ENCODE measurements around the gene SUGCT.

SUGCT gene

GRCh38 chr7:40299097-40299496, 164.3 kb downstream of the SUGCT start:
- Histone ChIP-seq H3K36me3 (replicated peaks) (no peaks in the 10 kb centered on the region), H3K27ac (peak overlapping the region; percentile 98), H3K4me3 (ENCODE audit: low read depth, low read length) (no peak overlapping the region), H3K27me3 (replicated peaks) (no peaks in the 10 kb centered on the region)
- TF ChIP-seq, protein P1, sequence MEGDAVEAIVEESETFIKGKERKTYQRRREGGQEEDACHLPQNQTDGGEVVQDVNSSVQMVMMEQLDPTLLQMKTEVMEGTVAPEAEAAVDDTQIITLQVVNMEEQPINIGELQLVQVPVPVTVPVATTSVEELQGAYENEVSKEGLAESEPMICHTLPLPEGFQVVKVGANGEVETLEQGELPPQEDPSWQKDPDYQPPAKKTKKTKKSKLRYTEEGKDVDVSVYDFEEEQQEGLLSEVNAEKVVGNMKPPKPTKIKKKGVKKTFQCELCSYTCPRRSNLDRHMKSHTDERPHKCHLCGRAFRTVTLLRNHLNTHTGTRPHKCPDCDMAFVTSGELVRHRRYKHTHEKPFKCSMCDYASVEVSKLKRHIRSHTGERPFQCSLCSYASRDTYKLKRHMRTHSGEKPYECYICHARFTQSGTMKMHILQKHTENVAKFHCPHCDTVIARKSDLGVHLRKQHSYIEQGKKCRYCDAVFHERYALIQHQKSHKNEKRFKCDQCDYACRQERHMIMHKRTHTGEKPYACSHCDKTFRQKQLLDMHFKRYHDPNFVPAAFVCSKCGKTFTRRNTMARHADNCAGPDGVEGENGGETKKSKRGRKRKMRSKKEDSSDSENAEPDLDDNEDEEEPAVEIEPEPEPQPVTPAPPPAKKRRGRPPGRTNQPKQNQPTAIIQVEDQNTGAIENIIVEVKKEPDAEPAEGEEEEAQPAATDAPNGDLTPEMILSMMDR (IDR thresholded peaks at IDR 0.05; ENCODE audit: low read depth, low read length, missing control alignments): no peak
- peak; percentile 90 for DNase-seq
- in situ Hi-C loops (cut with HindIII; ENCODE audit: low pct_ligation_motif_present, low sequenced_read_pairs): no loop called here

GRCh38 chr7:40300146-40300670, 165.4 kb downstream of the SUGCT start:
- no peak for DNase-seq
- in situ Hi-C loops (cut with HindIII; ENCODE audit: low pct_ligation_motif_present, low sequenced_read_pairs): no loop called here
- Histone ChIP-seq H3K27me3 (replicated peaks) (no peaks in the 10 kb centered on the region), H3K36me3 (replicated peaks) (no peaks in the 10 kb centered on the region), H3K27ac (peak overlapping the region; percentile 98), H3K4me3 (ENCODE audit: low read depth, low read length) (no peak overlapping the region)
- TF ChIP-seq, protein P1 (IDR thresholded peaks at IDR 0.05; ENCODE audit: low read depth, low read length, missing control alignments): no peak

- in situ Hi-C loops (cut with HindIII; ENCODE audit: low pct_ligation_motif_present, low sequenced_read_pairs): no loop called here
- H3K27ac ChIP-seq: peak overlapping the region; percentile 98
- H3K36me3 ChIP-seq (replicated peaks): no peaks in the 10 kb centered on the region
- TF ChIP-seq, protein P1 (IDR thresholded peaks at IDR 0.05; ENCODE audit: low read depth, low read length, missing control alignments): no peak
- no peak overlapping the region for H3K4me3 ChIP-seq (ENCODE audit: low read depth, low read length)
- peak; percentile 66 for DNase-seq
- no peaks in the 10 kb centered on the region for H3K27me3 ChIP-seq (replicated peaks)
These were observed 166.8 kb downstream of the SUGCT start for GRCh38 chr7:40301486-40302068.

DNA sequence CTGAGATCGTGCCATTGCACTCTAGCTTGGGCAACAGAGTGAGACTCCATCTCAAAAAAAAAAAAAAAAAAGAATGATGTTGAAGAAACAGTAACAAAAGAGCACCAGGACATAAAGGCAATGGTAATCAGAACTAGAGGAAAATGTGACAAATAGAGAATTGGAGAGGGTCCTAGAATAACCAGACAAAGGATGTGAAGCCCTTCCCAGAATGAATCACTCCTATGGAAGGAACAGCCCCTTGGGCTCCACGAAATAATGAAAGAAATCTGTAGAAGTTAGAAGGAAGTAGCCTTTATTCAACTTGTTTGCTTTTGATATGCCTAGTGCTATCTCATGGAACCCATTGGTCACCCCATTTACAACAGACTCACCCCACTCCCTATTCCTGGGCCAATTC, 169.2 kb downstream of the SUGCT start:
- in situ Hi-C loops (cut with HindIII; ENCODE audit: low pct_ligation_motif_present, low sequenced_read_pairs): no loop called here
- DNase-seq: no peak
- Histone ChIP-seq H3K27ac (peak overlapping the region; percentile 29), H3K27me3 (replicated peaks) (no peaks in the 10 kb centered on the region), H3K36me3 (replicated peaks) (no peaks in the 10 kb centered on the region), H3K4me3 (ENCODE audit: low read depth, low read length) (no peak overlapping the region)
- TF ChIP-seq, protein P1 (IDR thresholded peaks at IDR 0.05; ENCODE audit: low read depth, low read length, missing control alignments): no peak

DNA sequence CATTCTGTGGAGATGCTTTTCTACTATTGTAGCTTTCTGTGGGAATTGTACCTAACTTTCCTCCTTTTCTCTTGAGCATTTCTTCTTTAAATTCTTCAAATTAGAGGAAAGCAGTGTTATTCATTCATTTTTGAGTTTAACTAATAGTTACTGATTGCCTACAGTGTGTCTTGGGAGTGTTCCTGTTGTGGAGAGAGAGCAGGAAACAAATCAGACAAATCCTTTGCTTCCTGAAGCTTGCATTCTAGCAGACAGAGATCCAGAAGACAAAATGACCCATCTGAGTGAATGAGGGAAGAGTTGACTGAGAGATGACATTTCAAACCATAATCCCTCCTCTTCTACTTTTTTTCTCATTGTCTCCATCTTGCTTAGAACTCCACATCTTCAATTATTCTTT, 170.4 kb downstream of the SUGCT start:
- DNase-seq: no peak
- Histone ChIP-seq H3K27me3 (replicated peaks) (no peaks in the 10 kb centered on the region), H3K27ac (peak overlapping the region; percentile 76), H3K4me3 (ENCODE audit: low read depth, low read length) (no peak overlapping the region), H3K36me3 (replicated peaks) (no peaks in the 10 kb centered on the region)
- TF ChIP-seq, protein P1 (IDR thresholded peaks at IDR 0.05; ENCODE audit: low read depth, low read length, missing control alignments): no peak
- in situ Hi-C loops (cut with HindIII; ENCODE audit: low pct_ligation_motif_present, low sequenced_read_pairs): no loop called here

DNA sequence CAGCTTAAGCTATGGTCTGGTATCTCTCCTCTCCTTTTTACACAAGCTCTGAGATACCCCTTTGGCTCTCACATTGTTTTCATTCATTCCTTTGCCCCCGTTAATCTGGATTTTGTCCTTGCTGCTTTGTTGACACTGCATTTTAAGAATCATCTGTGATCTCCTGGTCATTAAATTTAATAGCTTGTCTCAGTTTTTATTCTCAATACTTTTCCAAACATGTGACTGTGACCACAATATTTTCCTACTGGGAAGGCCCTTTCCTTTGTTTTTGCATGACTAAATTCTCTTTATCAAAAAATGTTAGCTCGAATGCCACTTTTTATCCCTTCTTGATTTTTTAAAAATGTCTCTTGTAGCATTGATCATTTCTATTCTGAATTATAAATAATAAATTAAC, 171.2 kb downstream of the SUGCT start:
- H3K4me3 ChIP-seq (ENCODE audit: low read depth, low read length): no peak overlapping the region
- no peak for DNase-seq
- H3K27me3 ChIP-seq (replicated peaks): no peaks in the 10 kb centered on the region
- no peaks in the 10 kb centered on the region for H3K36me3 ChIP-seq (replicated peaks)
- peak overlapping the region; percentile 76 for H3K27ac ChIP-seq
- TF ChIP-seq, protein P1 (IDR thresholded peaks at IDR 0.05; ENCODE audit: low read depth, low read length, missing control alignments): no peak
- in situ Hi-C loops (cut with HindIII; ENCODE audit: low pct_ligation_motif_present, low sequenced_read_pairs): no loop called here
